Measurements from ENCODE around the gene ZSCAN10. TPM values are rescaled to one million over a fixed set of nuclear protein-coding genes. Genes with fewer than 3 reads are reported as not detected.

ZSCAN10 gene
- total RNA-seq, 5 donors from 2014 or later (not counting 1 experiment from before 2014, with no cell fraction given), result 0.19 to 0.64 (median 0.39) TPM; not detected in 1

- H3K36me3 ChIP-seq (ENCODE audit: control insufficient read depth in 2 of 2, extremely low read depth in 1 of 2, insufficient read depth in 1 of 2, low read length in 1 of 2), result peaks cover 19% of the 10 kb centered on the region in 2 donors
- no peak for DNase-seq
- Mint-ChIP-seq H3K36me3 (peaks cover 12% of the 10 kb centered on the region), H3K4me3 (no peak overlapping the region), H3K27me3 (no peaks in the 10 kb centered on the region), H3K27ac (no peak overlapping the region), H3K9me3 (no peaks in the 10 kb centered on the region), H3K4me1 (peaks cover 3 to 12% (median 9%) of the 10 kb centered on the region in 3 donors)
- no peak overlapping the region for H3K27ac ChIP-seq (ENCODE audit: low read length)
- WGBS (ENCODE audit: insufficient coverage), result 92% methylated on average over 9 of the region's 10 CpGs
- ATAC-seq (replicated peaks in 1 of 4), result no peak
- ChIA-PET POLR2A (interaction anchor here (0.6 kb wide), 2 partner anchors 68 to 162 kb away, joined by 4 read pairs; no protein-coding TSS in a partner anchor), CTCF (interaction anchor here in 1 of 2 donors (1.3 kb wide), 1 partner anchor 10 kb away, joined by 3 read pairs; the partner anchor contains the start of gene ZNF213)
- no peaks in the 10 kb centered on the region for H3K9me3 ChIP-seq
- H3K4me3 ChIP-seq (ENCODE audit: control insufficient read depth in 1 of 2, extremely low read depth in 1 of 2, low read length in 1 of 2), result no peak overlapping the region
- peaks cover 0 to 10% of the 10 kb centered on the region in 2 experiments for H3K27me3 ChIP-seq (replicated peaks in 1 of 2; ENCODE audit: control insufficient read depth in 2 of 2, extremely low read depth in 1 of 2, insufficient read depth in 2 of 2, low read length in 1 of 2)
- H3K4me1 ChIP-seq (ENCODE audit: control insufficient read depth in 1 of 2, extremely low read depth in 1 of 2, insufficient read depth in 2 of 2, low read length in 2 of 2), result peaks cover 0 to 14% of the 10 kb centered on the region in 2 experiments
These were observed 46.1 kb upstream of the ZSCAN10 start for GRCh38 chr16:3145151-3145550.

GRCh38 chr16:3144321-3144983 is 45.4 kb upstream of the ZSCAN10 start:
- Mint-ChIP-seq H3K27me3 (no peaks in the 10 kb centered on the region), H3K9me3 (no peaks in the 10 kb centered on the region), H3K27ac (no peak overlapping the region), H3K4me1 (peaks cover 0 to 6% (median 5%) of the 10 kb centered on the region in 3 donors), H3K4me3 (no peak overlapping the region), H3K36me3 (peaks cover 15% of the 10 kb centered on the region)
- Histone ChIP-seq H3K4me1 (ENCODE audit: control insufficient read depth in 1 of 2, extremely low read depth in 1 of 2, insufficient read depth in 2 of 2, low read length in 2 of 2) (peaks cover 0 to 7% of the 10 kb centered on the region in 2 experiments), H3K9me3 (no peaks in the 10 kb centered on the region), H3K4me3 (ENCODE audit: control insufficient read depth in 1 of 2, extremely low read depth in 1 of 2, low read length in 1 of 2) (no peak overlapping the region), H3K27ac (ENCODE audit: low read length) (no peak overlapping the region), H3K36me3 (ENCODE audit: control insufficient read depth in 2 of 2, extremely low read depth in 1 of 2, insufficient read depth in 1 of 2, low read length in 1 of 2) (peaks cover 19 to 21% of the 10 kb centered on the region in 2 donors), H3K27me3 (replicated peaks in 1 of 2; ENCODE audit: control insufficient read depth in 2 of 2, extremely low read depth in 1 of 2, insufficient read depth in 2 of 2, low read length in 1 of 2) (peaks cover 0 to 10% of the 10 kb centered on the region in 2 experiments)
- CTCF ChIA-PET, result no interaction called here
- ATAC-seq (replicated peaks in 1 of 4) (no peak), DNase-seq (no peak)
- POLR2A ChIA-PET, result interaction anchor here in 1 of 2 donors (0.6 kb wide), 1 partner anchor 162 kb away, joined by 4 read pairs; no protein-coding TSS in a partner anchor
- WGBS (ENCODE audit: insufficient coverage), result 79% methylated on average over 17 of the region's 18 CpGs

- Mint-ChIP-seq H3K27me3 (no peaks in the 10 kb centered on the region), H3K36me3 (peaks cover 19% of the 10 kb centered on the region), H3K4me3 (no peak overlapping the region), H3K27ac (no peak overlapping the region), H3K4me1 (peaks cover 0 to 6% (median 1%) of the 10 kb centered on the region in 3 donors), H3K9me3 (no peaks in the 10 kb centered on the region)
- Histone ChIP-seq H3K9me3 (no peaks in the 10 kb centered on the region), H3K4me3 (ENCODE audit: control insufficient read depth in 1 of 2, extremely low read depth in 1 of 2, low read length in 1 of 2) (no peak overlapping the region), H3K27me3 (replicated peaks in 1 of 2; ENCODE audit: control insufficient read depth in 2 of 2, extremely low read depth in 1 of 2, insufficient read depth in 2 of 2, low read length in 1 of 2) (peaks cover 0 to 10% of the 10 kb centered on the region in 2 experiments), H3K36me3 (ENCODE audit: control insufficient read depth in 2 of 2, extremely low read depth in 1 of 2, insufficient read depth in 1 of 2, low read length in 1 of 2) (peaks cover 21 to 25% of the 10 kb centered on the region in 2 donors), H3K27ac (ENCODE audit: low read length) (no peak overlapping the region), H3K4me1 (ENCODE audit: control insufficient read depth in 1 of 2, extremely low read depth in 1 of 2, insufficient read depth in 2 of 2, low read length in 2 of 2) (peaks cover 0 to under 1% of the 10 kb centered on the region in 2 experiments)
- POLR2A ChIA-PET, result no interaction called here
- CTCF ChIA-PET, result no interaction called here
- 87% methylated on average over 23 of the region's 23 CpGs for WGBS (ENCODE audit: insufficient coverage)
- ATAC-seq (replicated peaks in 1 of 4) (no peak), DNase-seq (no peak)
These were observed 44.7 kb upstream of the ZSCAN10 start for GRCh38 chr16:3143598-3144320.

- Histone ChIP-seq H3K9me3 (no peaks in the 10 kb centered on the region), H3K27ac (ENCODE audit: low read length) (no peak overlapping the region), H3K4me3 (ENCODE audit: control insufficient read depth in 1 of 2, extremely low read depth in 1 of 2, low read length in 1 of 2) (no peak overlapping the region), H3K27me3 (replicated peaks in 1 of 2; ENCODE audit: control insufficient read depth in 2 of 2, extremely low read depth in 1 of 2, insufficient read depth in 2 of 2, low read length in 1 of 2) (peaks cover 0 to 10% of the 10 kb centered on the region in 2 experiments), H3K36me3 (ENCODE audit: control insufficient read depth in 2 of 2, extremely low read depth in 1 of 2, insufficient read depth in 1 of 2, low read length in 1 of 2) (peaks cover 23 to 30% of the 10 kb centered on the region in 2 donors), H3K4me1 (ENCODE audit: control insufficient read depth in 1 of 2, extremely low read depth in 1 of 2, insufficient read depth in 2 of 2, low read length in 2 of 2) (no peaks in the 10 kb centered on the region)
- no peak for DNase-seq
- Mint-ChIP-seq H3K27me3 (no peaks in the 10 kb centered on the region), H3K4me1 (peaks cover 0 to 6% (median 0%) of the 10 kb centered on the region in 3 donors), H3K36me3 (peaks cover 19% of the 10 kb centered on the region), H3K9me3 (no peaks in the 10 kb centered on the region), H3K27ac (no peak overlapping the region), H3K4me3 (no peak overlapping the region)
- ChIA-PET CTCF (no interaction called here), POLR2A (no interaction called here)
- ATAC-seq (replicated peaks in 1 of 4), result no peak
- WGBS (ENCODE audit: insufficient coverage), result 97% methylated on average over 9 of the region's 11 CpGs
These were observed 44.1 kb upstream of the ZSCAN10 start for GRCh38 chr16:3143189-3143588.

GRCh38 chr16:3142770-3143169 is 43.7 kb upstream of the ZSCAN10 start:
- ChIA-PET POLR2A (no interaction called here), CTCF (no interaction called here)
- H3K4me3 Mint-ChIP-seq, result no peak overlapping the region
- peaks cover 24 to 33% of the 10 kb centered on the region in 2 donors for H3K36me3 ChIP-seq (ENCODE audit: control insufficient read depth in 2 of 2, extremely low read depth in 1 of 2, insufficient read depth in 1 of 2, low read length in 1 of 2)
- H3K27me3 Mint-ChIP-seq, result no peaks in the 10 kb centered on the region
- H3K4me1 ChIP-seq (ENCODE audit: control insufficient read depth in 1 of 2, extremely low read depth in 1 of 2, insufficient read depth in 2 of 2, low read length in 2 of 2), result no peaks in the 10 kb centered on the region
- peaks cover 19% of the 10 kb centered on the region for H3K36me3 Mint-ChIP-seq
- H3K4me1 Mint-ChIP-seq, result peaks cover 0 to 7% (median 0%) of the 10 kb centered on the region in 3 donors
- H3K9me3 ChIP-seq, result no peaks in the 10 kb centered on the region
- no peaks in the 10 kb centered on the region for H3K9me3 Mint-ChIP-seq
- peaks cover 0 to 10% of the 10 kb centered on the region in 2 experiments for H3K27me3 ChIP-seq (replicated peaks in 1 of 2; ENCODE audit: control insufficient read depth in 2 of 2, extremely low read depth in 1 of 2, insufficient read depth in 2 of 2, low read length in 1 of 2)
- DNase-seq, result no peak
- H3K27ac Mint-ChIP-seq, result no peak overlapping the region
- no peak overlapping the region for H3K4me3 ChIP-seq (ENCODE audit: control insufficient read depth in 1 of 2, extremely low read depth in 1 of 2, low read length in 1 of 2)
- whole genome bisulfite sequencing (ENCODE audit: insufficient coverage), result 89% methylated on average over 12 of the region's 13 CpGs
- no peak for ATAC-seq (replicated peaks in 1 of 4)
- H3K27ac ChIP-seq (ENCODE audit: low read length), result no peak overlapping the region

- Histone ChIP-seq H3K27ac (ENCODE audit: low read length) (no peak overlapping the region), H3K9me3 (no peaks in the 10 kb centered on the region), H3K4me1 (ENCODE audit: control insufficient read depth in 1 of 2, extremely low read depth in 1 of 2, insufficient read depth in 2 of 2, low read length in 2 of 2) (peaks cover 0 to 2% of the 10 kb centered on the region in 2 experiments), H3K4me3 (ENCODE audit: control insufficient read depth in 1 of 2, extremely low read depth in 1 of 2, low read length in 1 of 2) (no peak overlapping the region), H3K36me3 (ENCODE audit: control insufficient read depth in 2 of 2, extremely low read depth in 1 of 2, insufficient read depth in 1 of 2, low read length in 1 of 2) (peaks cover 24 to 34% of the 10 kb centered on the region in 2 donors), H3K27me3 (replicated peaks in 1 of 2; ENCODE audit: control insufficient read depth in 2 of 2, extremely low read depth in 1 of 2, insufficient read depth in 2 of 2, low read length in 1 of 2) (peaks cover 0 to 7% of the 10 kb centered on the region in 2 experiments)
- no peak for ATAC-seq (replicated peaks in 1 of 4)
- POLR2A ChIA-PET, result no interaction called here
- H3K36me3 Mint-ChIP-seq, result peaks cover 19% of the 10 kb centered on the region
- H3K9me3 Mint-ChIP-seq, result no peaks in the 10 kb centered on the region
- 95% methylated on average over 20 of the region's 22 CpGs for WGBS (ENCODE audit: insufficient coverage)
- DNase-seq, result no peak
- CTCF ChIA-PET, result no interaction called here
- H3K27ac Mint-ChIP-seq, result peak overlapping the region in 1 of 2 donors; percentile 32
- H3K27me3 Mint-ChIP-seq, result no peaks in the 10 kb centered on the region
- peaks cover 0 to 10% (median 0%) of the 10 kb centered on the region in 3 donors for H3K4me1 Mint-ChIP-seq
- no peak overlapping the region for H3K4me3 Mint-ChIP-seq
These were observed 43.2 kb upstream of the ZSCAN10 start for GRCh38 chr16:3142327-3142726.
